NCI-H2227 (cell line): ENCODE results near the gene SPG7.

Experiments
- DNase-seq: peaks from one replicate; lab custom pipeline; 2025; ENCODE audit not compliant: unreplicated experiment; lab: John Stamatoyannopoulos, UW

Gene SPG7

GRCh38 chr16:89596061-89596689 is 88.0 kb downstream of the SPG7 start:
- no peak for DNase-seq

- no peak for DNase-seq
These were observed 88.9 kb downstream of the SPG7 start for GRCh38 chr16:89596957-89597649.

GRCh38 chr16:89598199-89598598 is 90.0 kb downstream of the SPG7 start:
- DNase-seq, result peak; percentile 63

GRCh38 chr16:89599451-89599858 is 91.3 kb downstream of the SPG7 start:
- DNase-seq, result peak; percentile 26

GRCh38 chr16:89599902-89600301 is 91.7 kb downstream of the SPG7 start:
- no peak for DNase-seq

GRCh38 chr16:89600427-89600826 is 92.2 kb downstream of the SPG7 start:
- DNase-seq, result no peak

- no peak for DNase-seq
These were observed 92.8 kb downstream of the SPG7 start for GRCh38 chr16:89600956-89601355.

- no peak for DNase-seq
These were observed 93.7 kb downstream of the SPG7 start for GRCh38 chr16:89601906-89602272.

- peak; percentile 65 for DNase-seq
These were observed 94.2 kb downstream of the SPG7 start for GRCh38 chr16:89602273-89602951.

- DNase-seq, result no peak
These were observed 94.9 kb downstream of the SPG7 start for GRCh38 chr16:89602952-89603590.

- DNase-seq, result no peak
These were observed 96.6 kb downstream of the SPG7 start for GRCh38 chr16:89604764-89605163.

- no peak for DNase-seq
These were observed 97.2 kb downstream of the SPG7 start for GRCh38 chr16:89605186-89605970.

- DNase-seq, result no peak
These were observed 97.8 kb downstream of the SPG7 start for GRCh38 chr16:89606006-89606405.
